ENCODE data around the gene CLNK. TPM values are rescaled to one million over a fixed set of nuclear protein-coding genes. Genes with fewer than 3 reads are reported as not detected.

Gene CLNK
- polyA plus RNA-seq, 2 of the 4 experiments (the other 2 are of a cell fraction), result not detected

DNA sequence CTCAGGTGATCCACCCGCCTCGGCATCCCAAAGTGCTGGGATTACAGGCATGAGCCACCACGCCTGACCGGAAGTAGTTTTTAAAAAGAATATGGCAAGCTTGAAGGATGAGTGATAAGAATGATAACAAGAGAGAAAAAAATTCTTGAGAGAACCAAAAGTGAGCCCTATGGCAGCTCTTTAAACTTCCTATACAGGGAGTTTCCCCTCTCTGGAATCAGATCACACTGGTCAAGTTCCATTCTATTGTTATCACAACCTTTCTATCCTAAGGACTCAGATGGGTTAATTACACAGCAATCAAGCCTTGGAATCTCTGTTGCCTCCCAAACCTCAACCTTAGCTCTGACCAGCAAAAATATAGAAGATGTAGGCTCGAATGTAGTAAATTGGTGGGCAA, 193.6 kb downstream of the CLNK start:
- POLR2A ChIA-PET, result no interaction called here
- H3K9me3 ChIP-seq, result no peaks in the 10 kb centered on the region
- 26% methylated on average over 5 of the region's 5 CpGs for WGBS (ENCODE audit: missing lambda C conversion rate)
- ATAC-seq (no peak), FAIRE-seq (no peak), DNase-seq (ENCODE audit: low read depth in 1 of 2, low spot score in 1 of 2) (no peak)
- no peaks in the 10 kb centered on the region for H3K4me1 ChIP-seq
- CTCF ChIA-PET, result no interaction called here
- TF ChIP-seq ZC3H11A (IDR thresholded peaks at IDR 0.05) (no peak), TFCP2L1 (CRISPR knock-in tag; IDR thresholded peaks at IDR 0.05) (no peak), CHD2 (IDR thresholded peaks at IDR 0.05; ENCODE audit: low read length, partially characterized antibody) (no peak), EP300 (IDR thresholded peaks at IDR 0.05) (no peak)
- TF ChIP-seq, protein P1, sequence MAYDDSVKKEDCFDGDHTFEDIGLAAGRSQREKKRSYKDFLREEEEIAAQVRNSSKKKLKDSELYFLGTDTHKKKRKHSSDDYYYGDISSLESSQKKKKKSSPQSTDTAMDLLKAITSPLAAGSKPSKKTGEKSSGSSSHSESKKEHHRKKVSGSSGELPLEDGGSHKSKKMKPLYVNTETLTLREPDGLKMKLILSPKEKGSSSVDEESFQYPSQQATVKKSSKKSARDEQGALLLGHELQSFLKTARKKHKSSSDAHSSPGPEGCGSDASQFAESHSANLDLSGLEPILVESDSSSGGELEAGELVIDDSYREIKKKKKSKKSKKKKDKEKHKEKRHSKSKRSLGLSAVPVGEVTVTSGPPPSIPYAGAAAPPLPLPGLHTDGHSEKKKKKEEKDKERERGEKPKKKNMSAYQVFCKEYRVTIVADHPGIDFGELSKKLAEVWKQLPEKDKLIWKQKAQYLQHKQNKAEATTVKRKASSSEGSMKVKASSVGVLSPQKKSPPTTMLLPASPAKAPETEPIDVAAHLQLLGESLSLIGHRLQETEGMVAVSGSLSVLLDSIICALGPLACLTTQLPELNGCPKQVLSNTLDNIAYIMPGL (CRISPR knock-in tag; IDR thresholded peaks at IDR 0.05; ENCODE audit: borderline replicate concordance), result no peak
- TF ChIP-seq, protein P2, sequence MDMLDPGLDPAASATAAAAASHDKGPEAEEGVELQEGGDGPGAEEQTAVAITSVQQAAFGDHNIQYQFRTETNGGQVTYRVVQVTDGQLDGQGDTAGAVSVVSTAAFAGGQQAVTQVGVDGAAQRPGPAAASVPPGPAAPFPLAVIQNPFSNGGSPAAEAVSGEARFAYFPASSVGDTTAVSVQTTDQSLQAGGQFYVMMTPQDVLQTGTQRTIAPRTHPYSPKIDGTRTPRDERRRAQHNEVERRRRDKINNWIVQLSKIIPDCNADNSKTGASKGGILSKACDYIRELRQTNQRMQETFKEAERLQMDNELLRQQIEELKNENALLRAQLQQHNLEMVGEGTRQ (IDR thresholded peaks at IDR 0.05), result no peak
- no peak overlapping the region for H3K4me3 ChIP-seq
- no peak overlapping the region for H3K4me2 ChIP-seq
- no peak overlapping the region for H3K27ac ChIP-seq

DNA sequence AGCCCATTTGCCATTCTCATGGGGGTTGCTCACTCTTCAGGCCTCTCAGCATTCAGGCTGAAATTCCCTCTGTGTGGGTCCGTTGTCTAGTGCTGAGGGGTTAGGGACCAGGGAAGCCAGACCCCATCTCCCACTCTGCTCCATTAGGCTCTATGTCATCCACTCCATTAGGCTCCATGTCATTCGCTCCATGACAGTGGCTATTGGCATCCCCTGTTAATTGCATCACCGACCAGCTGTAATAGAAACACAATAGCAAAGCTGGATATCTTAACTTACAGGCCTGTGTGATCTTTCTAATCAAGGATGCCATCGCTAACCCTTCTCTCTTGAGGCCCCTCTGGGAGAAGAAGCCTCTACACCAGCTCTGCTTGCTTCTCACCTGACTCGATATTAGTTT, 201.7 kb downstream of the CLNK start:
- Histone ChIP-seq H3K4me1 (no peaks in the 10 kb centered on the region), H3K4me3 (no peak overlapping the region), H3K27ac (no peak overlapping the region), H3K9me3 (no peaks in the 10 kb centered on the region), H3K4me2 (no peak overlapping the region)
- ChIA-PET POLR2A (no interaction called here), CTCF (no interaction called here)
- 5% methylated on average over 4 of the region's 5 CpGs for WGBS (ENCODE audit: missing lambda C conversion rate)
- no peak for ATAC-seq
- no peak for DNase-seq (ENCODE audit: low read depth in 1 of 2, low spot score in 1 of 2)
- no peak for FAIRE-seq
- TF ChIP-seq HOXA7 (CRISPR knock-in tag; IDR thresholded peaks at IDR 0.05) (no peak), NR3C1 (IDR thresholded peaks at IDR 0.05) (no peak), FOSL2 (IDR thresholded peaks at IDR 0.05) (no peak), FOSL2 (CRISPR knock-in tag; IDR thresholded peaks at IDR 0.05) (no peak), CBX2 (IDR thresholded peaks at IDR 0.05; ENCODE audit: borderline replicate concordance, low read depth) (no peak), ESRRA (IDR thresholded peaks at IDR 0.05; ENCODE audit: borderline replicate concordance, low read length) (no peak), CBX8 (IDR thresholded peaks at IDR 0.05) (no peak), CHD2 (IDR thresholded peaks at IDR 0.05; ENCODE audit: low read length, partially characterized antibody) (no peak), NPAS2 (CRISPR knock-in tag; IDR thresholded peaks at IDR 0.05; ENCODE audit: borderline replicate concordance) (no peak), TFCP2L1 (CRISPR knock-in tag; IDR thresholded peaks at IDR 0.05) (no peak), RARB (CRISPR knock-in tag; IDR thresholded peaks at IDR 0.05) (no peak), HOXB13 (CRISPR knock-in tag; IDR thresholded peaks at IDR 0.05; ENCODE audit: low read depth) (no peak)
- TF ChIP-seq, protein P3, sequence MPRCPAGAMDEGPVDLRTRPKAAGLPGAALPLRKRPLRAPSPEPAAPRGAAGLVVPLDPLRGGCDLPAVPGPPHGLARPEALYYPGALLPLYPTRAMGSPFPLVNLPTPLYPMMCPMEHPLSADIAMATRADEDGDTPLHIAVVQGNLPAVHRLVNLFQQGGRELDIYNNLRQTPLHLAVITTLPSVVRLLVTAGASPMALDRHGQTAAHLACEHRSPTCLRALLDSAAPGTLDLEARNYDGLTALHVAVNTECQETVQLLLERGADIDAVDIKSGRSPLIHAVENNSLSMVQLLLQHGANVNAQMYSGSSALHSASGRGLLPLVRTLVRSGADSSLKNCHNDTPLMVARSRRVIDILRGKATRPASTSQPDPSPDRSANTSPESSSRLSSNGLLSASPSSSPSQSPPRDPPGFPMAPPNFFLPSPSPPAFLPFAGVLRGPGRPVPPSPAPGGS (IDR thresholded peaks at IDR 0.05), result no peak
- TF ChIP-seq, protein P4, sequence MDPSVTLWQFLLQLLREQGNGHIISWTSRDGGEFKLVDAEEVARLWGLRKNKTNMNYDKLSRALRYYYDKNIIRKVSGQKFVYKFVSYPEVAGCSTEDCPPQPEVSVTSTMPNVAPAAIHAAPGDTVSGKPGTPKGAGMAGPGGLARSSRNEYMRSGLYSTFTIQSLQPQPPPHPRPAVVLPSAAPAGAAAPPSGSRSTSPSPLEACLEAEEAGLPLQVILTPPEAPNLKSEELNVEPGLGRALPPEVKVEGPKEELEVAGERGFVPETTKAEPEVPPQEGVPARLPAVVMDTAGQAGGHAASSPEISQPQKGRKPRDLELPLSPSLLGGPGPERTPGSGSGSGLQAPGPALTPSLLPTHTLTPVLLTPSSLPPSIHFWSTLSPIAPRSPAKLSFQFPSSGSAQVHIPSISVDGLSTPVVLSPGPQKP (IDR thresholded peaks at IDR 0.05; ENCODE audit: low read depth, low read length), result no peak

DNA sequence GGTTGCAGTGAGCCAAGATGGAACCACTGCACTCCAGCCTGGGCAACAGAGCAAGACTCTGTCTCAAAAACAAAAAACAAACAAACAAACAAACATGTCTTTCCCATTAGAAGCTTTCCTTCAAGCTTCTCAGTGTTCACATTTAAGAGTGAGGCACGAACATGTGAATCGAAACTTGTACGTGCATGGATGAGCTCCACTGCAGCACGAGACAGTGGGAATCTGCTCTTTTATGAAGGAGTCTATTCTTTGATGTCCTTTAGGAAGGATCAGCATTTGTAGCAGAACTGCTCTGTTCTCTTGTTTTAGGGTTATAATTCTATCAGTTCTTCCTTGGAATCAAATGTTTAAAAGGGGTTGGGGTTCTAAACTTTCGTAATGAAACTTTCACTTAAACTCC, 204.0 kb downstream of the CLNK start:
- Histone ChIP-seq H3K27ac (no peak overlapping the region), H3K9me3 (no peaks in the 10 kb centered on the region), H3K4me3 (no peak overlapping the region), H3K4me1 (no peaks in the 10 kb centered on the region), H3K4me2 (no peak overlapping the region)
- ATAC-seq, result no peak
- no peak for FAIRE-seq
- WGBS (ENCODE audit: missing lambda C conversion rate), result 38% methylated on average over 5 of the region's 5 CpGs
- TF ChIP-seq GATA3 (IDR thresholded peaks at IDR 0.05; ENCODE audit: borderline replicate concordance) (no peak), ESRRA (IDR thresholded peaks at IDR 0.05; ENCODE audit: borderline replicate concordance, low read length) (no peak)
- DNase-seq (ENCODE audit: low read depth in 1 of 2, low spot score in 1 of 2), result no peak
- CTCF ChIA-PET, result no interaction called here
- POLR2A ChIA-PET, result no interaction called here
